LNCAP (cell line): ENCODE data around the gene C16orf74.

ENCODE experiments used
- TF ChIP-seq, protein P1 (sequence below): fragments of 450-650 bp; IDR thresholded peaks from 2 replicates; pipeline ENCODE4 v1.5.1; 2017; ENCODE audit warnings: mild to moderate bottlenecking

Gene C16orf74

DNA sequence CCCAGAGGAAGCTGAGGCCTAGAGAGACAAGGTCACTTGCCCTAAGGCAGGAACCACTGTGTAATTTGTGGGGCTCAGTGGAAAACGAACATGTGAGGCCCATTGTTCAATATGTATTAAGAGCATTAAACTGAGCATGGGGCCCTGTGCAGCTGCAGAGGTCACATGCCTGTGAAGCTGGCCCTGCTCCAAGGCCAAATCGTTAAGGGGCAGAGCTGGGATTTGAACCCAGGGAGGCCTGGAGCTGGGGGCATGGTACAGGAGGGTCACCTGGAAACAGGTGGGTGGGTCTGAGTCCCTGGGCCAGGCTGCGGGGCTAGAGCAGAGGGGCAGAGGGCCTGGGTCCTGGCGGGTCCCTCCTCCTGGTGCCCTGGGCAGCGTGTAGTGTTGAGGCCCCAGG is 19.7 kb downstream of the C16orf74 start:
- TF ChIP-seq, protein P1, sequence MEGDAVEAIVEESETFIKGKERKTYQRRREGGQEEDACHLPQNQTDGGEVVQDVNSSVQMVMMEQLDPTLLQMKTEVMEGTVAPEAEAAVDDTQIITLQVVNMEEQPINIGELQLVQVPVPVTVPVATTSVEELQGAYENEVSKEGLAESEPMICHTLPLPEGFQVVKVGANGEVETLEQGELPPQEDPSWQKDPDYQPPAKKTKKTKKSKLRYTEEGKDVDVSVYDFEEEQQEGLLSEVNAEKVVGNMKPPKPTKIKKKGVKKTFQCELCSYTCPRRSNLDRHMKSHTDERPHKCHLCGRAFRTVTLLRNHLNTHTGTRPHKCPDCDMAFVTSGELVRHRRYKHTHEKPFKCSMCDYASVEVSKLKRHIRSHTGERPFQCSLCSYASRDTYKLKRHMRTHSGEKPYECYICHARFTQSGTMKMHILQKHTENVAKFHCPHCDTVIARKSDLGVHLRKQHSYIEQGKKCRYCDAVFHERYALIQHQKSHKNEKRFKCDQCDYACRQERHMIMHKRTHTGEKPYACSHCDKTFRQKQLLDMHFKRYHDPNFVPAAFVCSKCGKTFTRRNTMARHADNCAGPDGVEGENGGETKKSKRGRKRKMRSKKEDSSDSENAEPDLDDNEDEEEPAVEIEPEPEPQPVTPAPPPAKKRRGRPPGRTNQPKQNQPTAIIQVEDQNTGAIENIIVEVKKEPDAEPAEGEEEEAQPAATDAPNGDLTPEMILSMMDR = no peak

DNA sequence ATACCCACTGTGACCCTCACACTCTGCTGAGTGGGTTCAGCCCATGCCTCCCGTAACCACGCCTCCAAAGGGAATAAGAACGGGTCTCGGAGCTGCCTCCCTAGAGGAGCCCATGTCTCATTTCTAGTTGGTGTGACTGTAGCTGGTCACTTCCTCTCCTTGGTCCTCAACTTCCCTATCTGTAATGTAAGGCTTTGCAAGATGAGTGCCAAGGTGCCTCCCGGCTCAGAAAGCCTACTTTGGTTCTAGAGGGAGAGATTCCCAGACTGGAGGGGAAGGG is 20.8 kb downstream of the C16orf74 start:
- TF ChIP-seq, protein P1 = no peak

GRCh38 chr16:85729452-85730185 is 21.3 kb downstream of the C16orf74 start:
- TF ChIP-seq, protein P1 = no peak

DNA sequence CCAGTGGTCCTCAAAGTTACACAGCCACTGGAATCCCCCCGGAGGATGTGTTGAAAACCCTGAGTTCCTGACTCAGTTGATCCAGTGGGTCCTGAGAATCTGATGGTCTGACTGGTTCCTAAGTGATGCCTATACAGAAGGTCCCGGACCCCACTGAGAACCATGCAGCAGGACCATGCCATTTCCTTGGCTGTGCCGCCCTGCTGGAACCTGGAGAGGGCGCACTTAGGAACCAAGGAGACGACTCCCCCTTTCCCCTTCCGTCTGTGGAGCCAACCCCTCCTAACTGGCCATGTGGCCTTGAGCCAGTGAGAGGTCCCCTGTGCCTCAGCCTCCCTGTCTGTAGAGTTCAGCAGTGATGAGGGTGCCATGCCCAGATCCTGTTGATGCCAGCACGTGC is 22.0 kb downstream of the C16orf74 start:
- TF ChIP-seq, protein P1 = no peak

GRCh38 chr16:85724936-85725335 is 26.0 kb downstream of the C16orf74 start:
- TF ChIP-seq, protein P1 = no peak

DNA sequence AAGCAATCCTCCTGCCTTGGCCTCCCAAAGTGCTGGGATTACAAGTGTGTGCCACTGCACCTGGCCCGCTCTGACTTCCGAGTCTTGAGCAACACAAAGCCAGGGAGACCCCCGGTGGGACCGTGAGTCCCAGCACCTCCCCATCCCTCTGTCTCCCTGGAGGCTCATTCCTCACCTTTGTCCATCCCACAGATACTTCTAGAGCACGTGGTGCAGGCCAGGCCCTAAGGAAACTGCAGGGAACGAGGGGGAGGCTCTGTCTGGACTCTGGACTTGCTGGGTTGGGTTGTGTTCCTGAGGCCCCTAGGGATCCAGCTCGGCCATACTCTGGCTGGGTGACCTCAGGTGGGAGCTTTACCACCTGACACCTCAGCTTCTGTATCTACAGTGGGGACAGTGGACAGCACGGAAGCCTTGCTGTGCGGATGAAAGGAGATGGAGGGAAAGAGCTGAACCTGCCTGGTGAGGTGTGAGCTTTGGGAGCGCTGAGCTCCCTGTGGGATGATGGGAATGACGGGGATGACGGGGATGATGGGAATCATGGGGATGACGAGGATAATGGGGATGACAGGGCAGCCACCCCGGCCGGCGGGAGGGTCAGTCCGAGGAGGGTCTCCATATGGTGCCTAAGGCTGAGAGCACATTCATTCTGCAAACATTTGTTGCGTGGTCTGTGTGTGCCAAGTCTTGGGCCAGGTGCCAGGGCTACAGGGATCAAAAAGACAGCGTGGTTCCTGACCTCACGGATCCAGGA is 26.6 kb downstream of the C16orf74 start:
- TF ChIP-seq, protein P1 = no peak

DNA sequence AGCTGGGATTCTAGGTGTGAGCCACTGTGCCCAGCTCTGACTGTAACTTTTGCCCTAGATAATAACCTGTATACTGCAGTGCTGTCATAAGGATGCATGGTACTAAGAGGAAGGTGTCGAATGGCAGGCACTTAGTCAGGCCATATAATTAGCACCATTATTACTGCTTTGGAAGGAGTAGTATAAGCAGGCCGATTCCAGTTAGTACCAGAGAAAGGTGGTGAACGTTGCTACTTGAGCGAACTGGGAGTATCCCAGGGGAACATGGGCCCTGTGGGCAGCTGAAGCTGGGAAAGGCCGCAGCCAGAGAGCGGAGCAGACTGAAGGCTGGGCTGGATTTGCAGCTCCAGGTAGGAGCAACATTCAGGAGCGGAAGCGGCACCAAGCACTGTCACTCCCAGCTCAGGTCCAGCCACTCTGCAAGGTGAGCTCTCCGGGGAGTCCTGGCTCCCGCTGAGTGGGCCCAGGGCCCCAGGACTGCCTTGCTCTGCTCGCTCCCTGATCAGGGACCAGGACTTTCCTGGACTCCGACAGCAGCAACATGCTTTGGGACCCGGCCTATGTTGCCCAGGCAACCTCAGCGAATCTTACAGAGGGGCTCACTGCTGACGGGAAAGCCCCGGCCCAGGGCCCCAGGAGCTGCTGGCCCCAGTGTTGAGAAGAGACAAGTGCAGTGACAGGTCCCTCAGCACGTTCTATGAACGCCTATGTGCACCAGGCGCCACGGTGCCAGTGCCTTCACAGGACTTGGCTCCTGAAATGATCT is 28.6 kb downstream of the C16orf74 start:
- TF ChIP-seq, protein P1 = no peak
